Measurements from ENCODE around the gene RELB.
"Not testable (repeated sequence)": the region's sequence is repeated elsewhere in the genome, so short reads cannot be mapped to it uniquely, and the experiment has no call there.

RELB gene, protein sequence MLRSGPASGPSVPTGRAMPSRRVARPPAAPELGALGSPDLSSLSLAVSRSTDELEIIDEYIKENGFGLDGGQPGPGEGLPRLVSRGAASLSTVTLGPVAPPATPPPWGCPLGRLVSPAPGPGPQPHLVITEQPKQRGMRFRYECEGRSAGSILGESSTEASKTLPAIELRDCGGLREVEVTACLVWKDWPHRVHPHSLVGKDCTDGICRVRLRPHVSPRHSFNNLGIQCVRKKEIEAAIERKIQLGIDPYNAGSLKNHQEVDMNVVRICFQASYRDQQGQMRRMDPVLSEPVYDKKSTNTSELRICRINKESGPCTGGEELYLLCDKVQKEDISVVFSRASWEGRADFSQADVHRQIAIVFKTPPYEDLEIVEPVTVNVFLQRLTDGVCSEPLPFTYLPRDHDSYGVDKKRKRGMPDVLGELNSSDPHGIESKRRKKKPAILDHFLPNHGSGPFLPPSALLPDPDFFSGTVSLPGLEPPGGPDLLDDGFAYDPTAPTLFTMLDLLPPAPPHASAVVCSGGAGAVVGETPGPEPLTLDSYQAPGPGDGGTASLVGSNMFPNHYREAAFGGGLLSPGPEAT

GRCh38 chr19:45001087-45001739 lies at the start of gene RELB:
TSS of gene RELB (plus strand) at chr19:45001464. CDS start at chr19:45001580, 116 bp downstream.
- FAIRE-seq, result no peak

GRCh38 chr19:44954278-44954648 lies 47.0 kb upstream of the RELB start:
- FAIRE-seq, result no peak

DNA sequence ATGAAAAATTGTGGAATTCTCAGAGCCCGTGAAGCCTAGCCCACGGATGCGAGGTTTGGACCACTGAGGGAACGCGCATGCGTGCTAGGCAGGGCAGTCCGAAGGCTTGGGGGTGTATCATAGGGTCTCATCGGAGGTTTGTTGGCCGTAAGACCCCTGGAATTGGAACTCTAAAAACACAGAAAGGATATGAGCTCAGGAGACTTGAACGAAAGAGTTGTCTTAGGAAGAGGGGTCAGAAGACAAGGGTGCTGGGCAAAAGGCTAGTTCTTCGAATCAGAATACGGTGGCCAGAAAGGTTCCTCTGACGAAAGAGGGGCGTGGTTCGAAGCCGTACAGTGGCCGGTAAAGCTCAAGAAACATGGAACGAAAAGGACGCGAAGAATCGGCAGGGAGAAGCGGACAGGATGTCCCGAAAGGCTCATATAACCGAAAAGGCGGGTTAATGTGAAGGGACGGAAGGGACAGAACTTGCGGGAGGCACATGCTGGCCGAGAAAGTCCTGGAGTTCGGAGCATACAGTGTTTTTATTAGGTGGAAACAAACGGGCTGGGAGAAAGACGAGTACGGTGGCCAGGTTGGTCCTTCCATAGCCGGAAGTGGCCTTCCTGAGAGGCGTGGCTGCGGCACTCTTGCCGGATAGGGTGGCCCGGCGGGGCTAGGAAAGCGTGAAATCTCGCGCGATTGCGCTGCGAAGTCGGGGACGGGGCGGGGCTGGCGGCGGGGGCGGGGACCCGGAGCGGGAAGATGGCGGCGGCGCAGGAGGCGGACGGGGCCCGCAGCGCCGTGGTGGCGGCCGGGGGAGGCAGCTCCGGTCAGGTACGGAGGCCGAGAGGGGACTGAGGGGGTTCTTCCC lies 46.4 kb upstream of the RELB start, which contains the start of gene CLPTM1:
Gene CLPTM1, plus strand, starts transcription at position 732 of the 856 bp plus-strand sequence. Its CDS starts 16 bp downstream, at position 748.
- FAIRE-seq, result no peak

DNA sequence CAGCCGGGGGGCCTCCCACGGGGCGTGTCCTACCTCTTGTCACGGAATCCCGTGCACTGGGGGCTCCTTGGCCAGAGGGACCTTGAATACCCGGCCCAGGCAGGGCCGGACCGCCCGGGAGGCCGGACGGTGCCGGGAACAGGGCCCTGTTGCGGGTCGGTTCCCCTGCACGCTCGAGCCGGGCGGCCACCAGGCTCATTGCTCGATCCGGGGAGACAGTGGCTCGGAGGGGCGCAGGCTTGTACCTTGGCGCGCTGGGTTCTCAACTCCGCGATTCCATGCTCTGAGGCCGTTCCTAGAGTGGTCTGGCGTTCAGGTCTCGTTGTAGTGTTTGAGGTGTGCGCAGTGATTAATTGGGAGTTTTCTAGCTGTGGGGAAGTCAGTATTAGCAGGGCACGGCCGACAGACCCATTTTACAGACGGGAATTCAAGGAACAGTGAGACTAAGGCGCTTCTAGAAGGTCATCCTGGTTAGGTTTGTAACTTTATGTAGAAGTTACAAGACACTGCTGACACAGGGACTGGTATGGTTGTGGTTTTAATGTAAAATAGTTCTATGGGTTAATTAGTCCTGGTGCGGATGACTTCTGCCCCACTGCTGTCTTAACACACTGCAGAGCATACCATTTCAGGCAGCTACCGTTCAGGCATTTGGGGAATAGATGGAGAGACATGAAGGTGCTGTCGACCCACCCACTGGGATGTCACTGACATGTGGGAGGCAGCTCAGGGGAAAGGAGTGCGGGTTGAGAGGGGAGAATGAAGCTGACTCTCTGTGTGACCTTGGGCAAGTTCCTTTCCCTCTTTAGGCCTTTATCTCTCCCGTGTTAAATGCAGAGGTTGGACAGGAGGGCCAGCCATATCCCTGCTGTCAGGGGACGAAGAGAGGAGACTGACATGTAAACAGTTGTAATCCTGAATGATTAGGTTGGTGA lies 45.5 kb upstream of the RELB start:
- no peak for FAIRE-seq

- no peak for FAIRE-seq
These were observed 43.7 kb upstream of the RELB start for GRCh38 chr19:44957526-44957925.

GRCh38 chr19:44958090-44958489 lies 43.2 kb upstream of the RELB start:
- FAIRE-seq, result no peak

GRCh38 chr19:44959691-44960090 lies 41.6 kb upstream of the RELB start:
- FAIRE-seq, result no peak

DNA sequence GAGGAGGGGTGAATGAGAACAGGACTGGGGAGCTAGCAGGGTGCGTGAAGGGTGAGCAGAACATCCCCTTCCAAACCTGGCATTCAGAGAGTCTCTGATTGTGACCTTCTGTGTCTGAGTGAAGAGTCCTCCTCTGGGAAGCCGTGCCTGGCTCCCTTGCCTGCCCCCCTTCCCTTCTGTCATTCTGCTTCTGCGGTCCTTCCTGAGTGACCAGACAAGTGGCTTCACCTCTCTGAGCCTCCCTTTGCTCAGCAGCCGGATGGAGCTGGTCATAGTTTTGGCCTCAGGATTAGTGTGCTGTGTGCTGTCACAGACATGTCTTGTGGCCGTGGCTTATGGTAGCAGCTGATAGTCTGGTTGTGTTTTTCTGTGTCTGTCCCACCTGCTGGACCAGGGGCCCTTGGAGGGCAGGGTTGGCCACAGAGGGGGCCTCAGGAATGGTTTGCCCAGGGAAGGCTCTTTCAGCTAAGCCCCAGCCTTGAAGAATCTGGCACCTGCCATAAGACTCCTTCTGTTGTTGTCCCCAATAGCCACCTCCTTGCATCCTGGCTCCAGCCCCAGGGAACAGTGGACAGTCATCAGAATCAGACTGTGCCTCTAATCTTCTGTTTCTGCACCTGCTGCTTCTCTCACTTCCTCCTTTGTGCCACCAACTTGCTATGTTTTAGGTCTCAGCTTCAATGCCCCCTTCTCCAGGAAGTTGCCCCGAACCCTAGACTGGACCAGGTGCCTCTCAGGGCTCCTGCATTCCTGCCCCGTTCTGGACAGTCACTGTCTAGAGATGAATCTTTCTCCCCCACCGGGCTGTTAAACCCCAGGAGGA lies 40.1 kb upstream of the RELB start:
- FAIRE-seq, result no peak

- FAIRE-seq, result no peak
These were observed 39.4 kb upstream of the RELB start for GRCh38 chr19:44961821-44962220.

DNA sequence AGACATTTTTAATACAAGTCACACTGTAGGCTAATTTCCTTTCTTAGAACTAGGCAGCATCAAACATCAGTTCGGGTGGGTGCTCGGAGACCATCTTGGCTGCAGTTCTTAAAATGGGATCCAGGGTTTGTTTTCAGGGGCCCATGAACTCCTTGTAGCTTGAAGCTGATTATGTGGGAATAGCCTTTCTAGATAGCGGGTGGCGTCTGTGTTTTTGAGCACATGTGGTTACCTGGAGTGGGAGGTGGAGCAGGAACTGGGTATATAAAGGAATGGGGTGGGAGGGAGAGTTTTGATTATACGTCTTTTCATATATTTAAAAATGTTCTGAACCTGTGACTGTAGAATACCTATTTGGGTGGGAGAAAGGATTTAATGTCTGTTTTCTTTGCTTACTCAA lies 33.1 kb upstream of the RELB start:
- no peak for FAIRE-seq

- no peak for FAIRE-seq
These were observed 32.6 kb upstream of the RELB start for GRCh38 chr19:44968670-44969069.

DNA sequence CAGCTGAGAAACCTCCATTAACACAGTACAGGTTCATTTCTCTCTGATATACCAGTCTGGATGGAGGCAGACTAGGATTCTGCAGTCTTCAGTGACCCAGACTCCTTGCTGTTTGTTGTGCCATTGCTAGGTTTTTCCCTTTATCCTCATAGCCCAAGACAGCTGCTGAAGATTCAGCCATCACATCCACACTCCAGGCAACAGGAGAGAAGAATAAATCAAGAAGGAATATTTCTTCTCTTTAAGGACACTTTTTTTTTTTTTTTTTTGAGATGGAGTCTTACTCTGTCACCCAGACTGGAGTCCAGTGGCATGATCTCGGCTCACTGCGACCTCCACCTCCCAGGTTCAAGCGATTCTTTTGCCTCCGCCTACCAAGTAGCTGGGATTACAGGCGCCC lies 31.8 kb upstream of the RELB start:
- FAIRE-seq, result no peak

DNA sequence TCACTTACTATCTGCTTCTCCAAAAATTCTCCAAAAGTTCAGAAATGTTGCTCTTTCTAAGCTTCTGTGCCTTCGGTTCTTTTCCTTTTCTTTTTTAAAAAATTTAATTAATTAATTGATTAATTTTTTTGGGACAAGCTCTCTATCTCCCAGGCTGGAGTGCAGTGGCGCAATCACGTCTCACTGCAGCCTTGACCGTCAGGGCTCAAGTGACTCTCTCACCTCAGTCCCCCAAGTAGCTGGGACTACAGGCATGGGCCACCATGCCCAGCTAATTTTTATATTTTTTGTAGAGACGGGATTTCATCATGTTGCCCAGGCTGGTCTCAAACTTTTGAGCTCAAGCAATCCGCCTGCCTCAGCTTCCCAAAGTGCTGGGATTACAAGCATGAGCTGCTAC lies 29.8 kb upstream of the RELB start:
- not testable (repeated sequence) for FAIRE-seq

DNA sequence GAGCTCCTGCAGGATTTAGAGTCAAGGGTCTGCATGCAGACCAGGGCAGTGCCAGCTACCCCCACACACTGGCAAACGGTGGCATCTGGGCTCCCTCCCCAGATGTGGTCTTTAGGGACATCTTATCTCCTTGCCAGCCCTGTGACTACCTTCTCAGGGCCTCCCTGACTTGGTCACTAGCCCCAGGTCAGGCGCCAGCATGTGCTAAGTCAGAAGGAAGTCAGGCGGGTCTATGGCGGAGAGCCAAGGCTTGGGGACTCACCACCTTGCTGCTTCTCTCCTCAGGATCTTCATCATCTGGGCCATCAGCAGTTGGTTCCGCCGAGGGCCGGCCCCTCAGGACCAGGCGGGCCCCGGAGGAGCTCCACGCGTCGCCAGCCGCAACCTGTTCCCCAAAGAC lies 28.5 kb upstream of the RELB start:
- no peak for FAIRE-seq

GRCh38 chr19:44973982-44974735 lies 27.1 kb upstream of the RELB start:
- no peak for FAIRE-seq

- FAIRE-seq, result no peak
These were observed 26.4 kb upstream of the RELB start for GRCh38 chr19:44974857-44975256.

GRCh38 chr19:44975444-44975843 lies 25.8 kb upstream of the RELB start:
- no peak for FAIRE-seq

GRCh38 chr19:44984005-44984404 lies 17.3 kb upstream of the RELB start:
- FAIRE-seq, result no peak

DNA sequence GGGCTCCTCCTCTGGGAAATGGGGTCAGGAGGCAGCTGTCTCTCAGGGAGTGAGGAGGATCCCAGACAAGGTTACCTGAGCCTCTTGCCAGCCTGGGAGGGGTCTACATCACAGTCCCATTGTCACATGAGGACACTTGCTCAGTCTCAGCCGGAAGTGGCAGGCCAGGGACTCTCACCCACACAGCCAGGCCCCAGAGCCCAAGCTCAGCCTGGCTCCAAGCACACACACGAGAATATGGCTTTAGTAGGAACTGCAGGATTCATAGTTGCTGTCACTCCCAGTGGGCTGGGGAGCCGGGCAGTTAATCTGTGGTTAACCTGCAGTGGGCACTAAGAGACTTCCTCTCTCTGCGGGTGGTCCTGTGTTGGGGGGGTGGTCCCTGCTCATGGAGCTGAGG lies 15.8 kb upstream of the RELB start:
- FAIRE-seq, result no peak

DNA sequence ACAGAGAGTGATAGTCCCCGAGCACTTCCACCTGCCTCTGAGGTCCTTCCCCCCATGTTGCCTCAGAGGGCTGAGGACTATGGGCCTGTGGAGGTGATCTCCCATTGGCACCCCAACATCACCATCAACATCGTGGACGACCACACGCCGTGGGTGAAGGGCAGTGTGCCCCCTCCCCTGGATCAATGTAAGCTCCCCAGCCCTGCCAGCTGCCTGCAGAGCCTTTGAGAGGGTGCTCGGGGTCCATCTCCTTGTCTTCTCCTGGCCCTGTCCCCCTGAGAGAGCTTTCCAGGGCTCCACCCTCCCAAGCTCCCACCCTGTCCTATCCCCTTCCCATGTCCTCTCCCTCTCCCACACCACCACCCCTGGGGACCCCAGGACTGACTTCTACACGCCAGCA lies 14.9 kb upstream of the RELB start:
- FAIRE-seq, result no peak

Measured in endometrium (tissue), 2 donors.